Gastrocnemius medialis (tissue), 4 donors: ENCODE results near the gene KASH5. TPM values are rescaled to one million over a fixed set of nuclear protein-coding genes. Genes with fewer than 3 reads are reported as not detected.

Source experiments
- ATAC-seq, 2 donors: fragments of 150-250 bp; one replicate each; pipeline ENCODE4 v1.9.1; 2016
- DNase-seq, 2 donors: peaks; one replicate each; pipeline ENCODE4 v3.0.0-alpha.2; 2019
- H3K27ac ChIP-seq, 4 donors: fragments of 200-600 bp; sonication (generic); 1 replicate in 1 of 4; 2 replicates in 3 of 4; pipeline ENCODE4 v1.5.1; 2016 to 2018; ENCODE audit warnings: mild to moderate bottlenecking in 2 of 4, moderate library complexity in 1 of 4
- H3K27me3 ChIP-seq, 3 donors: fragments of 200-600 bp; sonication (generic) in 2 of 3; 1 replicate in 1 of 3; 2 replicates in 2 of 3; pipeline versions ENCODE4 v1.5.1 to v1.6.0; 2016 to 2019; ENCODE audit warnings: mild to moderate bottlenecking in 1 of 3, moderate library complexity in 1 of 3
- H3K36me3 ChIP-seq, 2 donors: fragments of 200-600 bp; sonication (generic) in 1 of 2; one replicate each; pipeline ENCODE4 v1.5.1; 2017 to 2018
- H3K4me1 ChIP-seq, 2 donors: fragments of 200-600 bp; sonication (generic) in 1 of 2; one replicate each; pipeline ENCODE4 v1.5.1; 2016 to 2017; ENCODE audit warnings: mild to moderate bottlenecking in 2 of 2
- H3K4me3 ChIP-seq, 4 donors: fragments of 200-600 bp; sonication (generic) in 3 of 4; 1 replicate in 1 of 4; 2 replicates in 3 of 4; pipeline ENCODE4 v1.5.1; 2016 to 2019; ENCODE audit warnings: mild to moderate bottlenecking in 2 of 4
- H3K9me3 ChIP-seq, 3 donors: fragments of 200-600 bp; sonication (generic) in 2 of 3; 1 replicate in 1 of 3; 2 replicates in 2 of 3; pipeline ENCODE4 v1.5.1; 2016 to 2019
- POLR2A ChIP-seq, 2 donors: fragments of 450-650 bp; IDR thresholded peaks; one replicate each; pipeline ENCODE4 v1.6.1; 2017; ENCODE audit warnings: antibody characterized with exemption in 2 of 2, mild to moderate bottlenecking in 2 of 2, moderate library complexity in 2 of 2
- in situ Hi-C, 4 donors: fragments of 200-750 bp; cut with MboI; loops; one replicate each; pipeline versions ENCODE4 v1.15.0 to v1.8.0; 2017; ENCODE audit warnings: low sequenced_read_pairs in 4 of 4
- intact Hi-C: fragments of 100-400 bp; cut with DNase I; formaldehyde crosslinking; loops from one replicate; pipeline ENCODE4 v1.15.1; 2023; ENCODE audit warnings: low total_unique reads
- total RNA-seq, 4 donors: library from RNA; depleted of rRNA; stranded (reverse); fragments of >200 nt; gene quantifications; one replicate each; pipeline versions ENCODE4 v1.1.0 to v1.2.3, GENCODE V29; 2016
- TF ChIP-seq, protein P1 (sequence below), 5 experiments: fragments of 450-650 bp in 3 of 5; fragments of 200-600 bp in 2 of 5; sonication (generic) in 2 of 5; IDR thresholded peaks in 4 of 5; conservative IDR thresholded peaks in 1 of 5; 1 replicate in 4 of 5; 2 replicates in 1 of 5; pipeline ENCODE4 v1.5.1; 2016 to 2019; ENCODE audit warnings: antibody characterized with exemption in 5 of 5, mild to moderate bottlenecking in 3 of 5, moderate library complexity in 3 of 5

The KASH5 gene
- total RNA-seq, 4 donors from 2014 or later, result not detected

- H3K9me3 ChIP-seq, result no peaks in the 10 kb centered on the region
- H3K27ac ChIP-seq, result no peak overlapping the region
- H3K4me1 ChIP-seq, result peaks cover 0 to under 1% of the 10 kb centered on the region in 2 donors
- peaks cover 26 to 42% (median 32%) of the 10 kb centered on the region in 3 donors for H3K27me3 ChIP-seq
- DNase-seq (no peak), ATAC-seq (no peak)
- in situ Hi-C loops, result no loop called here
- H3K4me3 ChIP-seq, result no peak overlapping the region
- no peak for TF ChIP-seq POLR2A (IDR thresholded peaks at IDR 0.05)
- TF ChIP-seq, protein P1, sequence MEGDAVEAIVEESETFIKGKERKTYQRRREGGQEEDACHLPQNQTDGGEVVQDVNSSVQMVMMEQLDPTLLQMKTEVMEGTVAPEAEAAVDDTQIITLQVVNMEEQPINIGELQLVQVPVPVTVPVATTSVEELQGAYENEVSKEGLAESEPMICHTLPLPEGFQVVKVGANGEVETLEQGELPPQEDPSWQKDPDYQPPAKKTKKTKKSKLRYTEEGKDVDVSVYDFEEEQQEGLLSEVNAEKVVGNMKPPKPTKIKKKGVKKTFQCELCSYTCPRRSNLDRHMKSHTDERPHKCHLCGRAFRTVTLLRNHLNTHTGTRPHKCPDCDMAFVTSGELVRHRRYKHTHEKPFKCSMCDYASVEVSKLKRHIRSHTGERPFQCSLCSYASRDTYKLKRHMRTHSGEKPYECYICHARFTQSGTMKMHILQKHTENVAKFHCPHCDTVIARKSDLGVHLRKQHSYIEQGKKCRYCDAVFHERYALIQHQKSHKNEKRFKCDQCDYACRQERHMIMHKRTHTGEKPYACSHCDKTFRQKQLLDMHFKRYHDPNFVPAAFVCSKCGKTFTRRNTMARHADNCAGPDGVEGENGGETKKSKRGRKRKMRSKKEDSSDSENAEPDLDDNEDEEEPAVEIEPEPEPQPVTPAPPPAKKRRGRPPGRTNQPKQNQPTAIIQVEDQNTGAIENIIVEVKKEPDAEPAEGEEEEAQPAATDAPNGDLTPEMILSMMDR (IDR thresholded peaks at IDR 0.05 in 4 of 5, conservative IDR thresholded peaks at IDR 0.05 in 1 of 5), result no peak
- H3K36me3 ChIP-seq, result no peaks in the 10 kb centered on the region
- intact Hi-C loops, result no loop called here
Measured at GRCh38 chr19:49415810-49416200, 27.8 kb downstream of the KASH5 start.

- DNase-seq, result no peak
- ATAC-seq, result no peak
- in situ Hi-C loops, result no loop called here
- Histone ChIP-seq H3K27ac (no peak overlapping the region), H3K36me3 (no peaks in the 10 kb centered on the region), H3K4me3 (no peak overlapping the region), H3K27me3 (peaks cover 38 to 54% (median 45%) of the 10 kb centered on the region in 3 donors), H3K4me1 (peaks cover 0 to 8% of the 10 kb centered on the region in 2 donors), H3K9me3 (no peaks in the 10 kb centered on the region)
- no peak for TF ChIP-seq POLR2A (IDR thresholded peaks at IDR 0.05)
- TF ChIP-seq, protein P1 (IDR thresholded peaks at IDR 0.05 in 4 of 5, conservative IDR thresholded peaks at IDR 0.05 in 1 of 5), result no peak
- intact Hi-C loops, result no loop called here
Measured at GRCh38 chr19:49417088-49417487, 29.0 kb downstream of the KASH5 start.

DNA sequence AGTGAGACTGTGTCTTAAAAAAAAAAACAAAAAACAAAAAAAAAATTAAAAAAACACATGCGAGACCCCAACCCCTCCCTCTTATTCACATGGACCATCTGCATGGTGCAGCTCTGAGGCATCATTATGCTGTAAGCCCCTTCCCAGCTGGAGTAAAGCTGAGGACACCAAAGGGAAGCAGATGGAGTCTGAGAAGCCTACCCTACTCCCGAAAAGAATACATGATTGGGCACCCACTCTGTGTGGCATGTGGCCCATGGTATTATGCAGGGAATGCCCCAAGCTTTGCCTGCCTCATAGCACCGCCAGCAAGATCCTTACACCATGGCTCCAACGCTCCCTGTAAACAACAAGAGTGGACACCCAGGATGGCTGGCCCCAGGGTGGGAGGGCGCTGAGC, 30.5 kb downstream of the KASH5 start:
- Histone ChIP-seq H3K4me1 (peaks cover 13 to 18% of the 10 kb centered on the region in 2 donors), H3K4me3 (no peak overlapping the region), H3K27me3 (peaks cover 52 to 68% (median 59%) of the 10 kb centered on the region in 3 donors), H3K36me3 (no peaks in the 10 kb centered on the region), H3K9me3 (no peaks in the 10 kb centered on the region), H3K27ac (no peak overlapping the region)
- DNase-seq, result no peak
- no peak for ATAC-seq
- in situ Hi-C loops (no loop called here), intact Hi-C loops (no loop called here)
- TF ChIP-seq, protein P1 (IDR thresholded peaks at IDR 0.05 in 4 of 5, conservative IDR thresholded peaks at IDR 0.05 in 1 of 5), result no peak
- TF ChIP-seq POLR2A (IDR thresholded peaks at IDR 0.05), result no peak

DNA sequence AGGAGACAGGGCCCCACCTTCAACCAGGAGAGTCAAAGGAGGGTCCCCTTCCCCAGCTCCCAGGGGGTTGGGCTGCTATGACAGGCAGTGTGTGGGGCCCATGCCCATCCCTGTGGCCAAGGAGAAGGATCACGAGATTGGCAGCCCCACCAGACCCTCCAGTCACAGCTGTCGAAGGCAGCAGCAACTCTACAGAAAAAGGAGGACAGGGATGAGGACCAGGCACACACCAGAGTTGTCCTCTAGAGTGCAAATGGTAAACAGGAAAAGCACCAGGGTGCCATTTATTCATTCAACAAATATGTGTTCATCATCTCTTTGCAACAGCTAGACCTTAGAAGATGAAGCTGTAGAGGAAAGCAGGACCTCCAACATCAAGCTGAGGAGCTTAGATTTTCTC, 31.1 kb downstream of the KASH5 start:
- intact Hi-C loops, result no loop called here
- H3K4me3 ChIP-seq, result no peak overlapping the region
- no peaks in the 10 kb centered on the region for H3K9me3 ChIP-seq
- H3K36me3 ChIP-seq, result no peaks in the 10 kb centered on the region
- H3K27ac ChIP-seq, result no peak overlapping the region
- no peak for DNase-seq
- peaks cover 13 to 21% of the 10 kb centered on the region in 2 donors for H3K4me1 ChIP-seq
- no peak for TF ChIP-seq POLR2A (IDR thresholded peaks at IDR 0.05)
- TF ChIP-seq, protein P1 (IDR thresholded peaks at IDR 0.05 in 4 of 5, conservative IDR thresholded peaks at IDR 0.05 in 1 of 5), result no peak
- no peak for ATAC-seq
- peaks cover 59 to 74% (median 65%) of the 10 kb centered on the region in 3 donors for H3K27me3 ChIP-seq
- in situ Hi-C loops, result no loop called here

DNA sequence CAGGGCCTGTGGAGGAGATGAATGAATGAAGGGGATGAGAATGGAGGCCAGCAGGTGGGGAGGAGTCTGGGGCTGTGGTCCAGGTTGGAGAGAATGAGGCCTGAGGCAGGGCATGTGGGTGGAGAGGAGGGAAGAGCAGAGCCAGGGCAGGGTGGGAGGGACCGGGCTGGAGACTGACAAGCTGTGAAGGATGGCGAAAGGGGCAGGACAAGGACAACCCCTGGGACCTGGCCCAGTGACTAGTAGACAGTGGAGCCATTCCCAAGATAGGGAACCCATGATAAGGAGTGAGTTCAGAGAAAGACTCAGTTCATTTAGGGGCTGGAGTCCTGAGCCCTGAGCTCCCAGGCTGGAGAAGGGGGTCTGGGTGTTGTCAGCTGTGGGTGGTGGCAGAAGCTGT, 32.2 kb downstream of the KASH5 start:
- H3K9me3 ChIP-seq, result no peaks in the 10 kb centered on the region
- in situ Hi-C loops, result no loop called here
- H3K27me3 ChIP-seq, result peaks cover 69 to 85% (median 76%) of the 10 kb centered on the region in 3 donors
- H3K36me3 ChIP-seq, result no peaks in the 10 kb centered on the region
- no peak for DNase-seq
- no peak overlapping the region for H3K27ac ChIP-seq
- H3K4me3 ChIP-seq, result no peak overlapping the region
- peaks cover 13 to 21% of the 10 kb centered on the region in 2 donors for H3K4me1 ChIP-seq
- ATAC-seq, result no peak
- intact Hi-C loops, result no loop called here
- no peak for TF ChIP-seq POLR2A (IDR thresholded peaks at IDR 0.05)
- TF ChIP-seq, protein P1 (IDR thresholded peaks at IDR 0.05 in 4 of 5, conservative IDR thresholded peaks at IDR 0.05 in 1 of 5), result no peak
